ENCODE data around the gene FLOT1.
"Not testable (repeated sequence)": the region's sequence is repeated elsewhere in the genome, so short reads cannot be mapped to it uniquely, and the experiment has no call there.

Gene FLOT1

DNA sequence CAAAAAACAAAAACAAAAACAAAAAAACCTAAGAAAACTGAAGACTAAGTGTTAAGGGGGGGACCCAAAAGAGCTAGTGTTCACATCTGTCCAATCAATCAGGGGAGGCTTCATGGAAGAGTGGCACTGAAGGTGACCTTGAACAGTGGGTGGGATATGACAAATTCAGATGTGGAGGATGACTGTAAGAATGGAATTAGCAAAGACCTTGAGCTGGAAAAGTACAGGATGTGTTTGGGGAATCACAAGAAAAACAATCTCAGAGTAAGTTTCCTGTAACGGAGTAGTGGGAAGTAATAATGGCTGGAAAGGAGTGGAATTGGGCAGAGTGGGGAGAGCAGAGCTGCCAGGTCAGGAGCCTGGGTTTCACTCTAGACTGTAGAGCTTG, 4.8 kb upstream of the FLOT1 start:
- DNase-seq (ENCODE audit: low read depth in 2 of 2) = no peak

DNA sequence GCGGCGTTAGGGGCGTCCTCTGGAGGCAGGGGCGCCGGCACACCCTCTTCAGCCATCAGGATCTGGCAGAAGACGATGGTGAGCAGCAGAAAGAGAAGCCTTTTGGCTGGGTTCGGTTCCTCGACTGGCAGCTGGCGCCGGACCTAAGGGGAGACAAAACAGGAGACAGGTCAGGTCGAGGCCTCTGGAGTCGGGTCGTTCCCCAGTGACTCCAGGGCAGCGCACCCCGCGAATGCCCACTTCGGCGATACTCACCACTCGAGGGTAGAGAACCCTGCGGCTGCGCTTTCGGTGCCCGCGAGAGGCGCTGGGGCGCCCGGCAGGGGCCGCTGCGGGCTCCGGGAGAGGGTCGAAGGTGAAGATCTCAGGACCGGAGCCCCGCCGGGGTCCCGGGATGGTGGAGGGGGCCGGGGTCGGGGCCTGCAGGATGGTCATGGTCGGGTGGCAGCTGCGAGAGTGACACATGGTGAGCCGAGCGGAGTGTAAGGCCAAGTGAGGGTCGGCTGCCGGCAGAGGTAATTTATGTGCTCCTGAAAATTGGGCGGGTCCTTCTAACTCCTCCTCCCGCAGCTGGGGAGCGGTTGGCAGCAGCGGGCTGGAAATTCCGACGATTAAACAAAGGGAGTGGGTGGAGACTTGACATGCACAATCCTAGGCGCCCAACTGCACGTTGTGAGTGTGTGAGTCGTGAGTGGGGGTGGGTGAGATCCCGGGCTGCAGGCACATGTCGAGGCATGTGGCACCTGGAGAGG, 1.7 kb upstream of the FLOT1 start, which contains the start of gene IER3:
Gene IER3, minus strand, starts transcription at position 494 of the 752 bp plus-strand sequence. Its CDS starts 29 bp downstream, at position 465.
- peak; percentile 82 to 85 for DNase-seq (ENCODE audit: low read depth in 2 of 2)

DNA sequence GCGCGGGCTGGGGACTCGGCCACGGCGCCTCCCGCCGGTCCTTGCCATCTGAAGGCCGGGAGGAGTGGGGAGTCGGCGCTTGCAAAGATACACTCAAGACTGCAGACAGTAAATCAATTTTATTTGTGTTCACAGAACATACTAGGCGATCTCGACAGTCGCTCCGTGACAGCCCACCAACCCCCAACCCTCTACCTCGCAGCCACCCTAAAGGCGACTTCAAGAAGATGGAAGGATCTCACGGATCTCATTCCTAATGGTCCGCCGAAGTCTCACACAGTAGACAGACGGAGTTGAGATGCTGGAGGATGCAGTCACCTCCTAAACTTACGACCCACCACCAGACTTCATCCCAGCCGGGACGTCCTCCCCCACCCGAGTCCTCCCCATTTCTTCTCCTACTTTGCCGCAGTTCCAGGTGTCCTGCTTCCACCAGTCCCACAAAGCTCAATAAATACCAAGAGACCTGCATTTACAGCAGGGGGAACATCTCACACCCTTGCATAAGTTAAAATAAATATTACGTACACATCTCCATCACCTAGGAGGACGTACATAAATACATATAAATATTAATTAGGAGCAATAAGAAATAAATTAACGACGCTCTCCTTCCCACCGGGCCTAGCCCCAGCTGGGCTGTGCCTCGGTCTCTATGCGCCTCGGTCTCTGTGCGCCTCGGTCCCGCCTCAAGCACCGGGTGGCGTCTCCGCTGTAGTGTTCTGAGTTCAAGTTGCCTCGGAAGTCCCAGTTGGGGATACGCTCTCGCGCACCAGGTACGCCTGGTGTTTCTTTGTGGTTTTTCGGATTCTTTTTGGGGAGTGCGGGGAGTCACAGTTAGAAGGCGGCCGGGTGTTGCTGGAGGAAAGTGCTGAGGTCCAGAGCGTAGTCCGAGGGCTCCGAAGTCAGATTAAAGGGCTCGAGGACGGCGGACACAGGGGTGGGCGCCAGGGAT, 889 bp upstream of the FLOT1 start:
- DNase-seq (ENCODE audit: low read depth in 2 of 2) = no peak

GRCh38 chr6:30741789-30742315, 635 bp downstream of the FLOT1 start:
- DNase-seq (ENCODE audit: low read depth in 2 of 2) = no peak

DNA sequence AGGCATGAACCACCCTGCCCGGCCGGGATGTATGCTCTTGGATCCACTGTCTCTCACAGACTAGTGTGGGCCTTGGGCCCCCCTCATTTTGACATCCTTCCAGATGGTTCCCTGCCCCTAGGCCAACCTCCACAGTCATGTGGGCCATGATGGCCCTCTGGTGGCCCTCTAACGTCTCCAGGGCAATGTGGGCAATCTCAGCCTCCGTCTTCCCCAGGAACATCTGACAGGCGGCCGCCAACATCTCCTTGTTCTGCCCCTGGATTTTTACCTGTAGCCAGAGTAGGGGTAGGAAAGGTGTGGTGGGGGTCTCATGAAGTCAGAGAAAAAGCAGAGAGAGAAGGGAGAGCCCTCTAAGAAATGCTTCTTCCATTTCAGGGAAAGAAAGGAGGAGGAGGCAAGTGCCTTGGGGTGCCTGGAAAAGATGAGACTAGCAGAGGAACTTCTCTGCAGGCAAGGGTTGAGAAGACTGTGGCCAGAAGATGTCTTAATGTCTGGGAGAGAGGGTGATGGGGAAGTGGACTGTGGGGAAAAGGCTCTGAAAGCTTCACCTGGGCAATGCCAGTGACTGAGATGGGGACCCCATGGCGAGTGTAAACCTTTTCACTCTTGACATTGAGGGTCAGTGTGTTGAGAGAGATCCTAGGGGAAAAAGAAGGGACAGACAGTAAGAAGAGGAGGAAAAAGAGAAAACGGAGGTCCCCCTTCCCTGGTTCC, 1.3 kb downstream of the FLOT1 start:
- no peak for DNase-seq (ENCODE audit: low read depth in 2 of 2)

DNA sequence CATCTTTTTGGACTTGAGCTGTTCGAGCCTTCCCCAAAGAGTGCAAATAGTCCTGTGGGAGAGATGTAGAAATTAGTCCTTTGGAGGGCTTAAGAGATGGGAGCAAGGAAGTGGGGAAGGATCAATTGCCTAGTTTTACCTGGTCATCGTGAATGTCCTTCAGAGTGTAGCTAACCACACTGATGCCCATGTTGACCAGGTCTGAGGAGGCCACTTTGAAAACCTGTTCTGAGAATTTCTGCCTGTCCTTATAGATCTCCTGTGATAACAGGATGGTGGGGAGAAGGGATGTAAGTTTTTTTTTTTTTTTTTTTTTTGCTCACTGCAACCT, 2.0 kb downstream of the FLOT1 start:
- no peak for DNase-seq (ENCODE audit: low read depth in 2 of 2)

DNA sequence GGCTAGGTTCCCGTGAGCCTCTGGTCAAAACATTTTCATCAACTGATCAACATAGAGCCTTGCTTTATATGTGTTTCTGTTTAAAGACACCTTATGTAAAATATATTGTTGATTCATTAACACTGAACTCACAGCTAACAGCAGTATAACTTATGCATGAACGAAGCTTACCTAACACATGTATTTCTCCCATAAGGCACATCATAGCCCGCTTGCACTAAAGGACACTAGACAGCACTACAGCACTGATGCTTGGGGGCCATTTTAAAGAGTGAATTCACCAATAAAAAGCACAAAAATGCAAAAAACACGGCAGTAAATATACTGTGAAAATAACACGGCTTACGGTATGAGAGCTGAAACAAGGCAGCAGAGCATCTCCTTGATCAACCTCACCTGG, 4.0 kb downstream of the FLOT1 start:
- no peak for DNase-seq (ENCODE audit: low read depth in 2 of 2)

- DNase-seq (ENCODE audit: low read depth in 2 of 2) = no peak
Measured at GRCh38 chr6:30735668-30736314, 6.7 kb downstream of the FLOT1 start.

GRCh38 chr6:30732237-30732943, 10.1 kb downstream of the FLOT1 start:
- no peak for DNase-seq (ENCODE audit: low read depth in 2 of 2)

GRCh38 chr6:30730601-30731435, 11.7 kb downstream of the FLOT1 start:
- no peak for DNase-seq (ENCODE audit: low read depth in 2 of 2)

- DNase-seq (ENCODE audit: low read depth in 2 of 2) = no peak
Measured at GRCh38 chr6:30727920-30728553, 14.4 kb downstream of the FLOT1 start.

DNA sequence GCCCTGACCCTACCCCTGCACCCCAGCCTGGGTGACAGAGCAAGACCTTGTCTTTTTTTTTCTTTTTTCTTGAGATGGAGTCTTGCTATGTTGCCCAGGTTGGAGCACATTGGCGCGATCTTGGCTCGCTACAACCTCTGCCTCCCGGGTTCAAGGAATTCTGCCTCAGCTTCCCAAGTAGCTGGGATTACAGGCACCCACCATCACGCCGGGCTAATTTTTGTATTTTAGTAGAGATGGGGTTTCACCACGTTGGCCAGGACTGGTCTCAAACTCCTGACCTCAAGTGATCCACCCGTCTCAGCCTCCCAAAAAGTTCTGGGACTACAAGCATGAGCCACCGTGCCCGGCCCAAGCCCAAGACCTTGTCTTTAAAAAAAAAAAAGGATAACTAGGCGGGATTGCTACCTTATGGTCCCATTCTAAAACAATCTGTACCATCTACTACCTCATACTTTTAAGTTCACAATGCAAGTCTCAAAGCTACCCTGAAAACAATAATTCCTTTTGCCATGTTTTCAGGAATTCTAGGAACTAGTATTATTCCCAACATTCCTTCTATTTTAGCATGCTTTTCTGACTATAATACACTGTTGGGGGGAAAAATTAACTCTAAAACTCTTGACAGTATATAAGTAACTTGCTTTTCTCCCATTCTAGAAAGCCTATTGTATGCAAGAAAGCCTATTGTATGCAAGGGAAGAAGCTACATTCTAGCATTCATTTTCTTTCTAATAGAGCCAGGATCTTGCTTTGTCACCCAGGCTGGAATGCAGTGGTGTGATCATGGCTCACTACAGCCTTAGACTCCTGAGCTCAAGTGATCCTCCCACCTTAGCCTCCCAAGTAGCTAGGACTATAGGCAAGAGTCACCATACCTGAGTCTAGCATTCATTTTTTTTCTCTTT, 15.7 kb downstream of the FLOT1 start:
- no peak for DNase-seq (ENCODE audit: low read depth in 2 of 2)

- DNase-seq (ENCODE audit: low read depth in 2 of 2) = no peak
Measured at GRCh38 chr6:30725713-30726505, 16.6 kb downstream of the FLOT1 start.

DNA sequence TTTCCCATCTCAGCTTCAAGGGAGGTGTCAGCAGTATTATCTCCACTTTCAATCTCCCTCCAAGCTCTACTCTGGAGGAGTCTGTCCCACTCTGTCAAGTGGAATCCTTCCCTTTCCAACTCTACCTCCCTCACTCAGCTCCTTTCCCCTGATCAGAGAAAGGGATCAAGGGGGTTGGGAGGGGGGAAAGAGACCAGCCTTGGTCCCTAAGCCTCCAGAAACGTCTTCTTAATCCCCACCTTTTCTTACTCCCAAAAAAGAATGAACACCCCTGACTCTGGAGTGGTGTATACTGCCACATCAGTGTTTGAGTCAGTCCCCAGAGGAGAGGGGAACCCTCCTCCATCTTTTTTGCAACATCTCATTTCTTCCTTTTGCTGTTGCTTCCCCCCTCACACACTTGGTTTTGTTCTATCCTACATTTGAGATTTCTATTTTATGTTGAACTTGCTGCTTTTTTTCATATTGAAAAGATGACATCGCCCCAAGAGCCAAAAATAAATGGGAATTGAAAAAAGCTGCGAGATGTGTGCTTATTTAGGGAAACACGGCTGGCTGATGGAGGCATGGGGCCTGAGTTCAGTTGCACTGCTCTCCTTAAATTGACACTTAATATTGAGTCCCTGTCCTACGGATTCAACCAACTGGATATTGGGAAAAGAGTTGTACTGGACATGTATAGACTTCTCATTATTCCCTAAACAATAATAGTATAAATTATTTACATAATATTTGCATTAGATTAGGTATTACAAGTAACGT, 17.4 kb downstream of the FLOT1 start:
- no peak for DNase-seq (ENCODE audit: low read depth in 2 of 2)

GRCh38 chr6:30723843-30724741, 18.4 kb downstream of the FLOT1 start:
- not testable (repeated sequence) for DNase-seq (ENCODE audit: low read depth in 2 of 2)
